Dermis microvascular lymphatic vessel endothelial cell (primary cell): ENCODE measurements around the gene TPGS1. TPM values are rescaled to one million over a fixed set of nuclear protein-coding genes. Genes with fewer than 3 reads are reported as not detected.

Experiments used
- DNase-seq, 2 donors: peaks; one replicate each; pipeline versions ENCODE4 v3.0.0 to v3.0.0-alpha.2; 2010; ENCODE audit warnings: low read depth in 2 of 2
- total RNA-seq: library from RNA; depleted of rRNA; stranded (reverse); fragments of >200 nt; gene quantifications from 2 replicates; pipeline ENCODE4 v1.2.1, GENCODE V29; 2014

TPGS1 gene
- total RNA-seq, 1 donor from 2014 or later = 27.5 TPM

DNA sequence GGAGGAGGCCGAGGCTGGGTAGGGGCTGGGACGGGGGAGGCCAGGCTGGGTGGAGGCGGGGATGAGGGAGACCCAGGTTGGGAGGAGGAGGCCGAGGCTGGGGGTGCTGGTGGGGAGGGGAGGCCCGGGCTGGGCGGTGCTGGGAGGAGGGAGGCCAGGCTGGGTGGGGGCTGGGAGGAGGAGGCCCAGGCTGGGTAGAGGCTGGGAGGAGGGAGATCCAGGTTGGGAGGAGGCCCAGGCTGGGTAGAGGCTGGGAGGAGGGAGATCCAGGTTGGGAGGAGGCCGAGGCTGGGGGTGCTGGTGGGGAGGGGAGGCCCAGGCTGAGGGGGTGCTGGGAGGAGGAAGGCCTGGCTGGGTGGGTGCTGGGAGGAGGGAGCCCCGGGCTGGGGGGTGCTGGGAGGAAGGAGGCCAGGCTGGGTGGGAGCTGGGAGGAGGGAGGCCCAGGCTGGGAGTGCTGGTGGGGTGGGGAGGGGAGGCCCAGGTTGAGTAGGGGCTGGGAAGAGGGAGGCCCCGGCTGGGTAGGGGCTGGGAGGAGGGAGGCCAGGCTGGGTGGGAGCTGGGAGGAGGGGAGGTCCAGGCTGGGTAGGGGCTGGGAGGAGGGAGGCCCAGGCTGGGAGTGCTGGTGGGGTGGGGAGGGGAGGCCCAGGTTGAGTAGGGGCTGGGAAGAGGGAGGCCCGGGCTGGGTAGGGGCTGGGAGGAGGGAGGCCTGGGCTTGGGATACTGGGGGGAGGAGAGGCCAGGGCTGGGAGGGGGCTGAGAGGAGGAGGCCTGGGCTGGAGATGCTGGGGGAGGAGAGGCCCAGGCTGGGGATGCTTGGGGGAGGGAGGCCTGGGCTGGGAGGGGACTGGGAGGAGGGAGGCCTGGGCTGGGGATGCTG is 10.7 kb downstream of the TPGS1 start:
- no peak for DNase-seq

DNA sequence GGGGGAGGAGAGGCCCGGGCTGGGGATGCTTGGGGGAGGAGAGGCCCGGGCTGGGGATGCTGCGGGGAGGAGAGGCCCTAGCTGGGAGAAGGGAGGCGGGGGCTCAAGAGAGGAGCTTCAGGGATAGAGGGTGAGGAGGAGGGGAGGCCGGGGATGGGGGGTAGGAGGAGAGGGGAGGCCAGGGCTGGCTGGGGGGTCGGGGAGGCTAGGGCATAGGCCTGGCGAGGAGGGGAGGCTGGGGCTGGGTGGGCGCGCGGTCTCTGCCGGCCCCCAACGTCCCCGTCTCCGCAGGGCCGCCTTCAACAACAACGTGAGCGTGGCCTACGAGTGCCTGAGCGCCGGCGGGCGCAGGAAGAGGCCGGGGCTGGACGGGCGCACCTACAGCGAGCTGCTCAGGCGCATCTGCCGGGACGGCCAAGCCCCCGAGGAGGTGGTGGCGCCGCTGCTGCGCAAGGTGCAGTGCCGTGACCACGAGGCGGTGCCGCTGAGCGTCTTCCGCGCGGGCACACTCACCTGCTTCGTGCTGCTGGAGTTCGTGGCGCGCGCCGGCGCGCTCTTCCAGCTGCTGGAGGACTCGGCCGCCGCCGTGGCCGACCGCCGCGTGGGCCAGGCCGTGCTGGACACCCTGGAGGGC is 11.4 kb downstream of the TPGS1 start:
- peak in 1 of 2 donors; percentile 23 for DNase-seq

DNA sequence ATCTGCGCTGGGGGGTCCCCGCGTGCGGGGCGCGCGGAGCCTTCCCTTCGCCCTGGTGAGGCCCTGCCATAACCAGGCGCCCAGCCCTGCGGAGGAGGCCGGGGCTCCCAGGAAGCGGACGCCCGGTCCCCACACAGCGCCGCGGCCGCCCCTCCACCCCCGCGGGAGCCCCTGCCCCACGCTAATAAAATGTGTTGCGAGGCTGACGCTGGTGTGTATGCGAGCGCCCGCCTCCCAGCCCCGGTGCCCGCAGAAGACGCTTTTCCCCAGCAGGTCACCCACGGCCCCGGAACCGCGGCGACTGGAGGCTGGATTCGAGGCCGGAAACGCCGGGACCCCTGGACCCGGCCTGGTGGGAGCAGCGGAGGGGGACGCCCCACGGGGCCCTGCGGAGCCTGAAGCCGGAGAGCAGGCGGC is 12.2 kb downstream of the TPGS1 start:
- no peak for DNase-seq

DNA sequence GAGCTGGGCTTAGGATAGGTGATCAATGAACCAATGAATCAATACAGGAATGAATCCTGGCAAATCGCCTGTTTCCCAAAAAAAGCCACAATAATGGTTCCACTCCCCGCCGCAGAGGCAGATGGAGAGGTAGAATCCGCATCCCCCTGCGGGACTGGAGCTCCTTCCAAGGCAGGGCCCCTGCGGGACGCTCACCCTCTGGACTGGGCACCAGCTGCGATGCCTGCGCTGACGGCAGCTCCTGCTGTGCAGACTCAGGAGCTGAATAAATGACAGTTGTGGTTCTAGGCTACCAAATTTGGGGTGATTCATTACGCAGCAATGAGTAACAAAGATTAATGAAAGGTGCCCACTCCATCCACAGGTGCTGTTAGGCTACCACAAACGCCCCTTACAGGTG is 15.4 kb downstream of the TPGS1 start:
- no peak for DNase-seq

DNA sequence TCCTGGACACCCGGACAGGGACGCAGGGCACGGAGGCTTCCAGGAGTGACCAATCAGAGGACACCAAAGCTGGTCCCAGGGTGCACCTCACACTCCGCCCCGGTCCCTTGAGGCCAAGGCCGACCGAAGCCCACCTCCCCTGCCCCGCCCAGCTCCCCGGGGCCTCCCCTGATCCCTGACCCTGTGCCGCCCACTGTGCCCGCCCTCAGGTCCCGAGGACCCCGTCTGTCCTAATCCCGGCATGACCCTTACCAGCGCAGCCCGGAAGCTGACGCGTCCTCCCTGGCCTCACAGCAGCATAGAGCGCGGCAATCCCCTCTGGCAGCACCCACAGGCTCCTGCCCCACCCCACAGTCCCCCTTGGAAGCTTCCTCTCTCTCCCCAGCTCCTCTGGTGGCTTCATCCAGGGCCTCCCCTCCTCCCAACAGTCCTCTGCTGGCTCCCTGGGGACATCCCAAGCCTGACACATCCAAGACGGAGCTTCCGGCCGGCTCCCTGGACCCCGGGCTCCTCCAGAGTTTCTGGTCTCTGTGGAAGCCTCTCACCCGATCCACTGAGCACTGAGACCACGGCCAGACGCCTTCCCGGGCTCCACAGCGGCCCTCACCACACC is 16.9 kb downstream of the TPGS1 start:
- no peak for DNase-seq

DNA sequence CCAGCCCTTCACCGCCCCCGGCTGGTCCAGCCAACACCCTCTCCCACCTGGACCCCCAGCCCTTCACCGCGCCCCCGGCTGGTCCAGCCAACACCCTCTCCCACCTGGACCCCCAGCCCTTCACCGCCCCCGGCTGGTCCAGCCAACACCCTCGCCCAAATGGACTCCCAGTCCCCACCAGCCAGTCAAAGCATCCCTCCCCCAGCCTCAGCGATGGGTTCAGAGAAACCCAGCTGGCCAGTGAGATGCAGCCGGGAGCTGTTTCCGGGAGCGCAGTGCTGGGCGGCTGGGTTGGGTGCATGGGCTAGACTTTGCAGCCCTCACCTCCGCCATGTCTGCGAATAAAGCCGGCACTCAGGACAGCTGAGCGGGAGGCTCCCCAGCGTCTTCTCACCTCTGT is 17.7 kb downstream of the TPGS1 start:
- no peak for DNase-seq

DNA sequence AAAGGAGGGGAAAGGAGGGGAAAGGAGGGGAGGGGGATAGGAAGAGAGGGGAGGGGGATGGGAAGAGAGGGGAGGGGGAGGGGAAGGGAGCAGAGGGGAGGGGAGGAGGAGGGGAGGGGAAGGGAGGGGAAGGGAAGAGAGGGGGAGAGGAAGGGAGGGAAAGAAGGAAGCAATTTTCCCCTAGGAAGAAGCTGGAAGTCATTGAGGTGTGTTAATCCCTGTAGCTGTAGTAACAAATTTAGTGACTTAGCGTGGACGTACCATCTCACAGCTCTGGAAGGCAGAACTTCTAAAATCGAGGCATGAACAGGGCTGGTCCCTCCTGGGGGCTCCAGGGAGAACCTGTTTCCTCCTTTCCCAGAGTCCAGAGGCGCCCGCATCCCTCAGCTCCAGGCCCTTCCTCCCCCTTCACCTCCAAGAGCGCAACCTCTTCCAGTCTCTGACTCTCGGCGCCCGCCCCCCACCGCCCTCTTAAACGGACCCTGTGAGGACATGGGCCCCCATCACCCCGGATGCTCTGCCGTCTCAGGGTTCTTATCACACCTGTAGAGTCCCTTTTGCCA is 18.6 kb downstream of the TPGS1 start:
- no peak for DNase-seq

DNA sequence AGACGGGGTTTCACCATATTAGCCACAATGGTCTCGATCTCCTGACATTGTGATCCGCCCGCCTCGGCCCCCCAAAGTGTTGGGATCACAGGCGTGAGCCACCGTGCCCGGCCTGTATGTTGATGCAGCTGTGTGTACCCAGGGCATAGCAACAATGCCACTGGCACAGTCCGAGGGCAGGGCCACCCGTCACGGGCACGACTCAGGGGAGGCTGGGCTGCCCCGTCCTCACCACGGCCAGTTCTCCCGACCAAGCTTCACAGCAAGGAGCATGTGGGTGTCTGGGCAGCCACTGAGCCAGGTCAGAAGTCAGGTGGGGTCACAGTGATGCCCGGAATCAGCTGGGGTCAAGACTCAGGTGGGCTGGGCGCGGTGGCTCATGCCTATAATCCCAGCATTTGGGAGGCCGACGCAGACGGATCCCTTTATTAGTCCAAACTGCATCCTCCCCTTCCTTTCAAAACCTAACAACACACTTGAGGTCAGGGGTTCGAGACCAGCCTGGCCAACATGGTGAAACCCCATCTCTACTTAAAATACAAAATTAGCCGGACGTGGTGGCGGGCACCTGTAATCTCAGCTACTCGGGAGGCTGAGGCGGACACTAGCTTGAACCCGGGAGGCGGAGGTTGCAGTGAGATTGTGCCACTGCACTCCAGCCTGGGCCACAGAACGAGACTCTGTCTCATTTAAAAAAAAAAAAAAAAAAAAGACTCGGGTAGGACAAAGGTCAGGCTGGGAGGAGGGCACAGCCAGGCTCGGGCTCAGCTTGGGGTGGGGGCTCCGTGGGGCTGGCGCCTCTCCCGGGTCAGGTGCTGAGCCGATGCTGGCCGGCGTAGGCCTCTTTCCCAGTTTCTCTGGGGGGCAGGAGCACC is 23.1 kb downstream of the TPGS1 start:
- no peak for DNase-seq

DNA sequence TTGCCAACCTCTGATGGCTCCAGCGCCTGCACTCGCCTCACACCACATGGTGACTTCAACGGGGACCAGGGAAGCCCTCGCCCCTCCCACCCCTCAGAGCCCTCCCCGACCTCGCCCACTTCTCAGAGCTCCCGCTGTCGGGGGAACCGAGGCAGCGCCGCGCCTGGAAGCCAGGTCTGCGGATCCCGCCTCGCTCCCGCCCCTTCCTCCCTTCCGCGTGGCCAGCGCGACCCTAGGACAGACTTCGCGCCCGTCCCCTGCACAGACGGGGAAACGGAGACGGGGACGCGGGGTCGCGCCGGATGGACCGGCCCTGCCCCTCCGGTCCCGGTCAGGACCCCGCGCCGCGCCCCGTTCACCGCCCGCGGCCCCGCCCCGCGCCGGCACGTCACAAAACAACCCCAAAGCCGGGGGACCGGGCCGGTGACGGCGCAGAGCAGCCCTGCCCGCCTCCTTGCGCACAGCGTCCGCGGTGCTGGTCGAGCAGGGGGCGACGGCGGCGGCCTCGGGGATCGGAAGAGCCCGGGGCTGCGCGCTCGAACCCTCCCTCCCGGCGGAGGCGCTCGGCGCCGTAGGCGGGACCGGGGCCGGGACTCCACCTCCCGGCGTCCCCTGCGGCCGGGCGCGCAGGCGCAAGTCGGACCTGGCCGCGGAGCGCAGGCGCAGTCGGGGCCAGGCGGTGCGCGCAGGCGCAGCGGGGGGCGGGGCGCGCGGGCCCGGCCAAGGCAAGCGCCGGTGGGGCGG is 23.9 kb downstream of the TPGS1 start:
- peak; percentile 63 to 78 for DNase-seq

DNA sequence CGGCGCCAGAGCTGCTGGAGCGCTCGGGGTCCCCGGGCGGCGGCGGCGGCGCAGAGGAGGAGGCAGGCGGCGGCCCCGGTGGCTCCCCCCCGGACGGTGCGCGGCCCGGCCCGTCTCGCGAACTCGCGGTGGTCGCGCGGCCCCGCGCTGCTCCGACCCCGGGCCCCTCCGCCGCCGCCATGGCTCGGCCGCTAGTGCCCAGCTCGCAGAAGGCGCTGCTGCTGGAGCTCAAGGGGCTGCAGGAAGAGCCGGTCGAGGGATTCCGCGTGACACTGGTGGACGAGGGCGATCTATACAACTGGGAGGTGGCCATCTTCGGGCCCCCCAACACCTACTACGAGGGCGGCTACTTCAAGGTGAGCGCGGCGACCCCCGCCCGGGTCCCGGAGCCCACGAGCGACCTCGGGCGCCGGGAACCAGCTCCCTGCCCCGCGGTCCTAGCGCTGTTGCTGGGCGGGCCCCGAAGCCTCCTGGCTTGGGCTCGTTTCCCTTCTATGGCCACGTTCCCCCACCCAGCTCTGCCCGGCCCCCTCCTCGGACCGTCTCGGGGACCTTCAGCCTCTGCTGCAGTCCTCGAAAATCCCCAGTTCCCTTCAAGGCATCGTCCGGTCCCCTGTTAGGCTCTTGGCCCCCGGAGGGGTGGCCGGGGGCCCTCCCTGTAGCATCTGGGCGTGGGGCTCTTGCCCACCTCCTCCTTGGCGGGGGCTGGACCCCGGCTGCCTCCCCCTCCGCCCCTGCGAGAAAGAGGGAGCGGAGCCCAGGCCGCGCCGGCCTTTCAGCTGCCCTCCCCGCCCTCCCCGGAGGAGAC is 24.7 kb downstream of the TPGS1 start, which contains the start of gene CDC34:
CDC34 (plus strand) TSS at position 8 of the 808 bp plus-strand sequence; CDS start at position 180, 172 bp downstream.
- no peak for DNase-seq

DNA sequence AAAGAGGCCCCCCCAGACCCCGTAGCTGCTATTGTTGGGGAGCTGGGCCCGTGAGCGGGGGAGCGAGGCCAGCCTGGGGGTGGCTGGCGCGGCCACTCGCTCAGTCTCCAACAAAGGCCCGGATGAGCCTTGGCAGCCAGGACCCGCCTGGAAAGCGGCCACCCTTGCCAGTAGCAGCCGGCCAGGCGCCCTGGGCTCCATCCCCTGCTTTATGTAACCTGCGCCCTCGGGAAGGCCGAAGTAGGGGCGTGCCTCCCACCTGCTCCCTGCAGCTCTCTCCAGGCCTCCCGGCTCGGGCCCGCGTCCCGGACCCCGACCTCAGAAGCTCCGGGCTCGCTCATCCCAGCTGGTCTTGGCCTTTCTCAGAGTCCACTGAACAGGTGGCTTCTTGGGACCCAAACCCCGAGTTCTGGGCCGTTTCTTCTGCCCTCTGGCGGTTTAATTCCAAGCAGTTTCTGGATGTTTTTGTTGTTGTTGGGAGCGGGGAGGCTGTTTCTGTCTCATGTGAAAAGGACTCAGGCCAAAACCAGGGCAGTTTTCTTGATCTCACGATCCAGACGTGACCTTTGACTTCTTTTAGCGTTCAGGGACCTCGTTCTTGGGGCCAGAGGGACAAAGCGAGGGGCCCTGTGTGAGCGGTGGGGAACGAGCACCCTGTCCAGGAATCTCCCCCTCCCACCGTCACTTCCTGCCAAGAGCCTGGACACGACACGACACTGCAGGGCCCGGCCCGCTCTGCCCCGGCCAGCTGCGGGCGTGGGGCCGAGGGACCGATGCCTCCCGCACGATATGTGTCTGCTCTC is 25.5 kb downstream of the TPGS1 start:
- peak in 1 of 2 donors; percentile 79 for DNase-seq

DNA sequence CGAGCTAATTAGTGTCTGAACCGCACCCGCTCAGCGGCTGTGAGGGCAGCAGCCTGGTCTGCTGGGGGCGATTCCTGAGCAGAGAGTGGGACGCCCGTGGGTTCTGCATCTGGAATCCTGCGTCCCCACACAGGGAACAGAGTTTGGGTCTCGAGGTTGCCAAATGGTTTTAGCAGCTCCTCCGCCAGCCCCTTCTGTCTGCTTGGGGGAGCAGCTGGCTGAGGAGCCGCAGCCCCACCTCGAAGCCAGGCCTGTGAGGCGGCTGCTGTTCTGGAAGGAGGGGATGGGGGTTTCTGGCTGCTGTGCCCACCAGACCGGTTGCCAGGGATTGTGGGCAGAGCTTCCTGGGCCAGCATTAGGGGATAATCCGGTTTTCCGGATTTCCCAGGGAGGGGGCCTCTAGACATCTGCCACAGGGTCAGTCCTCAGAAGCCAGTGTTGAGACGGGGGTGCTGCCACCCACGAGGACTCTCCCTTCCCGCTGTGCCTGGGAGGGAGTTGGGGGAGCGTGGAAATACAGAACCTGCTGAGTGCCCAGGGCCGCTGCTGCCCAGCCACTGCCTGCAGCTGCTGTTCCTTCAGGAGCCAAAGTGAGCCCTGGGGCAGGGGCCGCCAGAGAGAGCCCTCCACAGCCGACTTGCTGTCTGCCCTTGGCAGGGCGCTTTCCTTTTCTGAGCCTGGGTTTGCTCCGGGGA is 26.2 kb downstream of the TPGS1 start:
- DNase-seq = no peak

DNA sequence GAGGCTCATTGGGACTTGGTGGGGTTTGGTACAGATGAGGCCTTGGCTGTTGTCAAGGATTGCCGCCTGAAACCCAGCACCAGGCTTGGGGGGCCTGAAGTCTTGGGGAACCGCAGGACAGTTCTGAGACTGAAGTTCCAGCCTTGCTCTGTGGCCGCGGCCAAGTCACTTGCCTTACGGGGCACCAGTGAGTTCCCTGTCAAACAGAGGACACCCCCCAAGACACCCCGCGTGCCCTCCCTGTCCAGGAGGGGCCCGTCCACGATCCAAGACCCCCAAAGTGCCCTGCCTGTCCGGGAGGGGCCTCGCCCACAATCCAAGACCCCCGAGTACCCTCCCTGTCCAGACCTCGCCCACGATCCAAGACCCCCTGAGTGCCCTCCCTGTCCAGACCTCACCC is 26.8 kb downstream of the TPGS1 start:
- no peak for DNase-seq

DNA sequence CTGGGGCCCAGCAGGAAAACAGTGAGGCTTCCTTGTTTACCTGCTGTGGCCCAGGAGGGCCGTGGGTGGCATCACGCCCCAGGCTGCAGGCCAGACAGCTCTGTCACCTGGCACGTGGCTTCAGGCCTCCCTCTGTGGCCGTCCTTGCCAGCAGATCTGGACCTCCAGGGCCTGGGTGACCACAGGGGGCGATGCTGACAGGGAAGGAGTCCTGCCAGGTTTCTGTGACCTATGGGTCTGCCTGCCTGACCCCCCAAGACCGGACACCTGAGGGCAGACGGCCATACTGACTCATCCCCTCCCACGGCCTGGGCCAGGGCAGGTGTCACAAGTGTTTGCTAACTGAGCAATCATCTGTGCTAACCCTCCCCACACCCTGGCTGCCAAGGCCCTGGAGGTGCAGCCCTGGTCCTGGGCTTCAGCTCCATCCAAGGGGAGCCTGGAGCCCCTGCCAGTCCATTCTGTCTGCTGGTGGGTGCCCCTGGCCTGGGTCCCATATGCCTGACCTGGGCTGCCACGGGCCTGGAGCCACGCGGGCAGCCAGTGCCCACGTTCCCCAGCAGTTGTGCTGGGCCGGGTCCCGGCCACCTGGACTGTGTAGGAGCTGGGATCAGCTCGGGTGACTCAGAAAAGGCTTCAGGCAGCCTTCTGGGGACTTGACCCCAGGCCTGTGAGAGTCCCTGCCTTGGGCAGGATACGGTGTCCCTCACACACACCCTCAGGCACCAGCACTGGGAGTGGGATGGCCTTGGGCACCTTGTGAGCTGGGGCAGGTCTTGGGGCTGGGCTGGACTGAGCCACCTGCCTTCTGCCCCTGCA is 27.9 kb downstream of the TPGS1 start:
- peak in 1 of 2 donors; percentile 18 for DNase-seq

DNA sequence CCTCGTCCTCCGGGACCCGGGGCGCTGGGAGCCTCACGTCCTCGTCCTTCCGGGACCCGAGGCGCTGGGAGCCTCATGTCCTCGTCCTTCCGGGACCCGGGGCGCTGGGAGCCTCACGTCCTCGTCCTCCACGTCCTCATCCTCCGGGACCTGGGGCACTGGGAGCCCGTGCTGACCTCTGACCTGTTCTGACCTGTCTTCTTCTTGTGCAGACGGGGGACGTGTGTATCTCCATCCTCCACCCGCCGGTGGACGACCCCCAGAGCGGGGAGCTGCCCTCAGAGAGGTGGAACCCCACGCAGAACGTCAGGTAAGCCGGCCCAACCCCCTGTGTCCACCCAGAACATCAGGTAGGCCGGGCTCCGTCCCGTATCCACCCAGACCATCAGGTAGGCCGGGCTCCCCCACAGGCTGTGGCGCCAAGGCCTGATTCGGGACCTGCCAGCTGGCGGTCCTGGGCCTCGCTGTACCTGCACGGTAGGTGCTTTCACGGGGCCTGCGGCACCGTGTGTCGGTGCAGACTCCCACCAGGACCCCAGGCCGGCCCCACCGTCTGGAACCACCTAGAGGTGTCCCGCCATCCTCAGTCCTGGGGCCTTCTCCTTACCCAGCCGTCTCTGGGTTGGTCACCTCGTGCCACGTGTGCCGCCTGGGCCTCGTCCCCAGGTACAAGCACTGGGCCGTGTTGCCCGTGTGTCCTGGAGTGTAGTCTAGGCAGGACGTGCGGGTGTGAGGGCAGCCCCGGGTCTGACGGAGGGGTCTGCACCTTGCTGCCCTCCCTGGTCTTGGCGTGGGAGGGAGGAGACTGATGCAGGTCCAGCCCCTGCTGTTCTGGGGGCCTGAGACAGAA is 29.0 kb downstream of the TPGS1 start:
- no peak for DNase-seq

DNA sequence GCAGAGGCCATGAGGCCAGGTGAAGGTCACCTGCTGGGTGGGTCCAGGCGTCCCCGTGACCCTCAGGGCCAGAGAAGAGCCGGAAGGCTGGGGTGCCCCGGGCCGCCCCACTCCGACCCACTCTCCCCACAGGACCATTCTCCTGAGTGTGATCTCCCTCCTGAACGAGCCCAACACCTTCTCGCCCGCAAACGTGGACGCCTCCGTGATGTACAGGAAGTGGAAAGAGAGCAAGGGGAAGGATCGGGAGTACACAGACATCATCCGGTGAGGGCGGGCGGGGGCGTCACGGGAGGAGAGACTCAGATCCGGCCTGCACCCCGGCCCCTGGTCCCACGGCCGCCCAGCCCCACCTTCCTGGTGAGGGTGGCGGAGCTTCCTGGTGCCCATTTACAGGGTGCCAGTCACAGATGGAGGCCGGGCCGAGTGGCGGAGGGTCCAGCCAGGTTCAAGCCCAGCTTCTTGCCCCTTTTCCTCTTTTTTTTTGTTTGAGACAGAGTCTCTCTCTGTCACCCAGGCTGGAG is 29.6 kb downstream of the TPGS1 start:
- no peak for DNase-seq
